Measurements from ENCODE around the gene PTPN20.

The PTPN20 gene

DNA sequence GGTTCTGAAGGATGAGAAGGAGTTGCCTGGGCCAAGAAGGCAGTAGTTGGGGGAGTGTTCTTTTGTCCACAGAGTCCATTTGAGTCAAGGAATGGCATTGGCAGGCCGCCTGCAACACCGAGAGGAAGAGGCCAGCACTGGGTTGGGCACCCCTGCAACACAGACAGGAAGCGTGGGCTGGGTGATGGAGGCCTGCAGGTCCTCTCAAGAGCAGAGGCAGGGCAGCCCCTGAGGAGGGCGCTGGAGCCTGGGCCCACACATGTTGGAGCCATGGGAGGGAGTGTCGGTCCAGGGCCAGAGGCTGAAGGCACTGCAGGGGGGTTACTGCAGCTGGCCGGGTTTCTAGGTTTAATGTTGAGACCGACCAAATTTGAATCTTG is 137.3 kb downstream of the PTPN20 start:
- no peak for DNase-seq (ENCODE audit: low spot score)

- no peak for DNase-seq (ENCODE audit: low spot score)
Observed at GRCh38 chr10:47049056-47049851, 138.0 kb downstream of the PTPN20 start.

DNA sequence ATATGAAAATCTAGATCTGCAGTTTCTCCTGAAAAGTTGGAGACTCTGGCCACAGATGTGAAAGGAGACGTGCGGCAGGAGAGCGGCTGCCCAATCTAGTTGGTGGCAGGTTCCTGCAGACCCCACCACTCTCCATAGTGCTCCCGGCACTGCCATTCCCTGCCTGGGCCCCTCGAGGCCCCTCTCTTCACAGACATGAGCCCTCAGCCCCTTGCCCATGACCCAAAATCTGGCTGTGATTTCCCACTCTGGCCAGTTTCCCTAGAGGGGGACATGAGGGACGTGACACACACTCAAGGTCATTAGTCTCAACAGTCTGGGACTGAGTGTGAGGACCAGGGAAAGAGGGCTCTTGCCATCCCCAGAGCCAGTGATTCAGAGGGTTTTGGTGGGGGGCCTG is 138.7 kb downstream of the PTPN20 start:
- DNase-seq (ENCODE audit: low spot score) = no peak

- DNase-seq (ENCODE audit: low spot score) = no peak
Observed at GRCh38 chr10:47050618-47051455, 139.6 kb downstream of the PTPN20 start.

DNA sequence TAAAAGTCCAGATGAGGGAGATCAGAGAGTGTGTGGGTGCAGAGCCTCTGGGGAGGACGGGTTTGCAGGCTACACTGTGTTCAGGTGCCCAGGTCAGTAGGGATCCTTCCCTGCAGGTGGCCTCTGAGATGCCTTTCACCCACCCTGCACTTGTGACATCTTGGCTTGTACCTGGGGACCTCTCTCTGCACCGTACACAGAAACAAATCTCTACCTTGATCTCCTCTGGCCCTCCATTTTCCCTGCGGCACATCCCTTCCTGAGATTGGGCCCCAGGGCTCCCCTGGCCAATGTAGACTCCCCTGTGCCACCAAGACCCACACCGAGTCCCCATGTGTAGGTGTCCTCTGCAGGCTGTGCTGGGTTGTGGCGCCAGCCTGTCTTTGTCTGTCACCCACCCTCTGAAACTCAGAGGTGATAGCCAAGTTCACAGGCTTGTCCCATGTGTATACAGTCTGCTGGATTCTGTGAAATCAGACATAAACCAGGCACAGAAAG is 140.6 kb downstream of the PTPN20 start:
- DNase-seq (ENCODE audit: low spot score) = no peak

Data from CD4-positive, alpha-beta T cell treated with Interleukin-15 for 4 hours (primary cell).